ENCODE data around the gene DNAJB8.

DNA sequence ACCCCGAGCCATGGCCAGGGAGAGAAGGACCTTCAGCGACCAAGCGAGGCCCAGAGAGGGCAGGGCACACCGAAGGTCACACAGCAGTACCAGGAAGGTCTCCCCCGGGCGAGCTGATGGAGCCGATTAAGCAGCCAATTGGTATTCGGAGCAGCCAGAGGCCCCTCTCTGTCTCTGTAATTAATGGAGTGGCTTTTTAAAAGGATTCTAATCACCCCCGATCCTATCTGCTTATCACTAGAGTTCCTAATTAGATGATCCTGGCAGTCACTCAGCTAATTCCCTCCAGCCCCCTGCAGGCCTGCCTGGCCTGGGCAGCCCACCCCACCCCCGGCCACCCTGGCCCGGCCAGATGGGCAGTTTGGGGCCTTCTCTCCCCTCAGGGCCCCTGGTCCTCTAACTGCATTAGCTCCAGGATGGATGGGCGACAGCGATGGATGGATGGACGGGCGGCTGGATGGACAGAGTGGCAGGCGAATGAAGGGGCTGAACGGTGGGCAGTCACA, 1.6 kb upstream of the DNAJB8 start:
- TF ChIP-seq EZH2 (IDR thresholded peaks at IDR 0.05; ENCODE audit: borderline replicate concordance) = no peak
- TF ChIP-seq, protein P1, sequence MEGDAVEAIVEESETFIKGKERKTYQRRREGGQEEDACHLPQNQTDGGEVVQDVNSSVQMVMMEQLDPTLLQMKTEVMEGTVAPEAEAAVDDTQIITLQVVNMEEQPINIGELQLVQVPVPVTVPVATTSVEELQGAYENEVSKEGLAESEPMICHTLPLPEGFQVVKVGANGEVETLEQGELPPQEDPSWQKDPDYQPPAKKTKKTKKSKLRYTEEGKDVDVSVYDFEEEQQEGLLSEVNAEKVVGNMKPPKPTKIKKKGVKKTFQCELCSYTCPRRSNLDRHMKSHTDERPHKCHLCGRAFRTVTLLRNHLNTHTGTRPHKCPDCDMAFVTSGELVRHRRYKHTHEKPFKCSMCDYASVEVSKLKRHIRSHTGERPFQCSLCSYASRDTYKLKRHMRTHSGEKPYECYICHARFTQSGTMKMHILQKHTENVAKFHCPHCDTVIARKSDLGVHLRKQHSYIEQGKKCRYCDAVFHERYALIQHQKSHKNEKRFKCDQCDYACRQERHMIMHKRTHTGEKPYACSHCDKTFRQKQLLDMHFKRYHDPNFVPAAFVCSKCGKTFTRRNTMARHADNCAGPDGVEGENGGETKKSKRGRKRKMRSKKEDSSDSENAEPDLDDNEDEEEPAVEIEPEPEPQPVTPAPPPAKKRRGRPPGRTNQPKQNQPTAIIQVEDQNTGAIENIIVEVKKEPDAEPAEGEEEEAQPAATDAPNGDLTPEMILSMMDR (IDR thresholded peaks at IDR 0.05; ENCODE audit: poor library complexity) = no peak

All from hepatocyte (in vitro differentiated cells).